Chondrocyte (in vitro differentiated cells): Measurements from ENCODE around the gene OTUD5. TPM values are rescaled to one million over a fixed set of nuclear protein-coding genes. Genes with fewer than 3 reads are reported as not detected.

Source experiments
- DNase-seq: peaks from one replicate; pipeline ENCODE4 v3.0.0; 2021; ENCODE audit warnings: mixed read lengths, low spot score
- H3K27ac Mint-ChIP-seq: one replicate; pipeline ENCODE4 v1.8.0; 2021; ENCODE audit warnings: mild to moderate bottlenecking, moderate library complexity, mixed read lengths; ENCODE audit not compliant: unreplicated experiment
- H3K27me3 Mint-ChIP-seq: 2 replicates; pipeline ENCODE4 v1.8.0; 2021; ENCODE audit warnings: low read depth, mixed read lengths
- H3K36me3 Mint-ChIP-seq: 2 replicates; pipeline ENCODE4 v1.8.0; 2021; ENCODE audit warnings: low read depth, mixed read lengths
- H3K4me1 Mint-ChIP-seq: 2 replicates; pipeline ENCODE4 v1.8.0; 2021; ENCODE audit warnings: low read depth, mild to moderate bottlenecking, mixed read lengths
- H3K4me3 Mint-ChIP-seq: one replicate; pipeline ENCODE4 v1.8.0; 2021; ENCODE audit warnings: mild to moderate bottlenecking, moderate library complexity, mixed read lengths; ENCODE audit not compliant: unreplicated experiment
- H3K9me3 Mint-ChIP-seq: 2 replicates; pipeline ENCODE4 v1.8.0; 2021; ENCODE audit warnings: low read depth, mixed read lengths
- CTCF ChIP-seq: fragments of 200-600 bp; sonication (generic); IDR thresholded peaks from 2 replicates; pipeline ENCODE4 v1.5.0; 2021; ENCODE audit warnings: antibody characterized with exemption, mild to moderate bottlenecking, moderate library complexity
- total RNA-seq: library from RNA; stranded (reverse); gene quantifications from 3 replicates; pipeline ENCODE4 v1.2.1, GENCODE V29; 2021

The OTUD5 gene
- total RNA-seq, 1 donor from 2014 or later = 47.4 TPM

- peaks cover 17% of the 10 kb centered on the region for H3K36me3 Mint-ChIP-seq
- no peaks in the 10 kb centered on the region for H3K27me3 Mint-ChIP-seq
- TF ChIP-seq CTCF = no peak
- DNase-seq = no peak
- peaks cover 8% of the 10 kb centered on the region for H3K9me3 Mint-ChIP-seq
- H3K4me1 Mint-ChIP-seq = peaks cover 10% of the 10 kb centered on the region
- no peak overlapping the region for H3K27ac Mint-ChIP-seq
- H3K4me3 Mint-ChIP-seq = no peak overlapping the region
Measured at GRCh38 chrX:48974574-48974973, 17.2 kb upstream of the OTUD5 start.

GRCh38 chrX:48974033-48974432, 16.6 kb upstream of the OTUD5 start:
- no peak for TF ChIP-seq CTCF
- Mint-ChIP-seq H3K4me3 (no peak overlapping the region), H3K4me1 (peaks cover 10% of the 10 kb centered on the region), H3K27ac (no peak overlapping the region), H3K9me3 (peaks cover 9% of the 10 kb centered on the region), H3K36me3 (peaks cover 17% of the 10 kb centered on the region), H3K27me3 (no peaks in the 10 kb centered on the region)
- no peak for DNase-seq

GRCh38 chrX:48972220-48973164, 15.1 kb upstream of the OTUD5 start:
- peaks cover 13% of the 10 kb centered on the region for H3K9me3 Mint-ChIP-seq
- TF ChIP-seq CTCF = peak; percentile 78
- DNase-seq = no peak
- no peaks in the 10 kb centered on the region for H3K27me3 Mint-ChIP-seq
- H3K4me1 Mint-ChIP-seq = peaks cover 13% of the 10 kb centered on the region
- H3K27ac Mint-ChIP-seq = peak overlapping the region; percentile 17
- H3K36me3 Mint-ChIP-seq = peaks cover 12% of the 10 kb centered on the region
- peak overlapping the region; percentile 66 for H3K4me3 Mint-ChIP-seq

GRCh38 chrX:48971249-48972219, 14.1 kb upstream of the OTUD5 start, which contains the start of gene KCND1:
KCND1 (minus strand) TSS chrX:48971844; CDS start chrX:48970271, 1,573 bp downstream.
- TF ChIP-seq CTCF = no peak
- DNase-seq = no peak
- Mint-ChIP-seq H3K4me1 (peaks cover 20% of the 10 kb centered on the region), H3K36me3 (peaks cover 12% of the 10 kb centered on the region), H3K27me3 (no peaks in the 10 kb centered on the region), H3K9me3 (peaks cover 14% of the 10 kb centered on the region), H3K27ac (peak within 1 kb of the TSS; percentile 17), H3K4me3 (peak within 1 kb of the TSS; percentile 66)

- peaks cover 10% of the 10 kb centered on the region for H3K9me3 Mint-ChIP-seq
- H3K4me1 Mint-ChIP-seq = peaks cover 20% of the 10 kb centered on the region
- no peaks in the 10 kb centered on the region for H3K27me3 Mint-ChIP-seq
- DNase-seq = no peak
- no peak overlapping the region for H3K27ac Mint-ChIP-seq
- peaks cover under 1% of the 10 kb centered on the region for H3K36me3 Mint-ChIP-seq
- H3K4me3 Mint-ChIP-seq = no peak overlapping the region
- no peak for TF ChIP-seq CTCF
Measured at GRCh38 chrX:48969471-48969870, 12.1 kb upstream of the OTUD5 start.
